Vagina (tissue), 2 donors: ENCODE measurements around the gene HES7. TPM values are rescaled to one million over a fixed set of nuclear protein-coding genes. Genes with fewer than 3 reads are reported as not detected.

Source experiments
- DNase-seq, 2 donors: peaks; one replicate each; pipeline ENCODE4 v3.0.0-alpha.2; 2017; ENCODE audit errors: extremely low spot score in 2 of 2
- H3K27ac ChIP-seq: fragments of 200-600 bp; sonication (generic); one replicate; pipeline ENCODE4 v1.5.1; 2019
- H3K27me3 ChIP-seq: fragments of 200-600 bp; sonication (generic); one replicate; pipeline ENCODE4 v1.5.1; 2019
- H3K36me3 ChIP-seq, 2 donors: fragments of 200-600 bp; sonication (generic); one replicate each; pipeline ENCODE4 v1.5.1; 2017 to 2019
- H3K4me1 ChIP-seq: fragments of 200-600 bp; sonication (generic); one replicate; pipeline ENCODE4 v1.5.1; 2019
- H3K4me3 ChIP-seq, 2 donors: fragments of 200-600 bp; sonication (generic); 1 replicate in 1 of 2; 2 replicates in 1 of 2; pipeline ENCODE4 v1.5.1; 2016 to 2019
- H3K9me3 ChIP-seq: fragments of 200-600 bp; sonication (generic); one replicate; pipeline ENCODE4 v1.5.1; 2019
- CTCF ChIP-seq, 3 experiments: fragments of 450-650 bp in 2 of 3; fragments of 200-600 bp in 1 of 3; sonication (generic) in 1 of 3; IDR thresholded peaks; one replicate each; pipeline ENCODE4 v1.5.1; 2017 to 2019; ENCODE audit warnings: antibody characterized with exemption in 3 of 3, mild to moderate bottlenecking in 2 of 3, moderate library complexity in 2 of 3
- POLR2A ChIP-seq, 2 donors: fragments of 450-650 bp; IDR thresholded peaks; one replicate each; pipeline ENCODE4 v1.6.1; 2017; ENCODE audit warnings: antibody characterized with exemption in 2 of 2, mild to moderate bottlenecking in 2 of 2, moderate library complexity in 2 of 2
- POLR2AphosphoS5 ChIP-seq, 2 donors: sonication (generic); formaldehyde crosslinking; IDR thresholded peaks; one replicate each; pipeline ENCODE4 v1.9.0; 2017; ENCODE audit warnings: antibody characterized with exemption in 2 of 2, mild to moderate bottlenecking in 2 of 2, low read depth in 1 of 2; ENCODE audit not compliant: insufficient read depth in 1 of 2
- intact Hi-C: fragments of 100-400 bp; cut with DNase I; formaldehyde crosslinking; loops from one replicate; pipeline ENCODE4 v1.15.1; 2023
- total RNA-seq: library from RNA; depleted of rRNA; stranded (reverse); fragments of >200 nt; gene quantifications from one replicate; pipeline ENCODE4 v1.2.3, GENCODE V29; 2016

The HES7 gene
- total RNA-seq, 1 donor from 2014 or later: not detected

DNA sequence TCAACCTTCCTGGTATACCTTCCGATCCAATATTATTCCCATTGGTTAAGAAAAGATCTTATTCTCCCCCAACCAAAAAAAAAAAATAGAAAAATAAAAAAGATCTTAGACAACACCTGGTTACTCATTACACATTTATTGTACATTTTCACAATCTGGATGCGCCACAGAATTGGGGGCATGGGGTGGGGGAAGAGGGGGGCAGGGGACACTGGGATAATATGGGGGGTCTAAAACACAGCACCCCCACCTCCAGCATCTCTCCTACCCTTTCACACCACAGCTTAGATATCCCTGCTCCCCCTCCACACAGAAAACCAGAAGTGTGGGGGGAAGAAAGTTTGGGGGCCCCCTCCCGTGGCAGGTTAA, 35.1 kb upstream of the HES7 start:
- peak overlapping the region; percentile 100 for H3K27ac ChIP-seq
- TF ChIP-seq POLR2A (IDR thresholded peaks at IDR 0.05) (no peak), CTCF (IDR thresholded peaks at IDR 0.05) (peak in 1 of 3 experiments; percentile 5), POLR2AphosphoS5 (IDR thresholded peaks at IDR 0.05; ENCODE audit: insufficient read depth in 1 of 2, low read depth in 1 of 2) (no peak)
- H3K4me3 ChIP-seq: no peak overlapping the region
- DNase-seq: no peak
- peaks cover 0 to 5% of the 10 kb centered on the region in 2 donors for H3K36me3 ChIP-seq
- H3K4me1 ChIP-seq: peaks cover 52% of the 10 kb centered on the region
- H3K27me3 ChIP-seq: no peaks in the 10 kb centered on the region
- no peaks in the 10 kb centered on the region for H3K9me3 ChIP-seq
- intact Hi-C loops: no loop called here

GRCh38 chr17:8158267-8159031, 34.5 kb upstream of the HES7 start:
- no peaks in the 10 kb centered on the region for H3K9me3 ChIP-seq
- peak in 1 of 2 donors; percentile 95 for DNase-seq
- no peak overlapping the region for H3K4me3 ChIP-seq
- H3K27ac ChIP-seq: peak overlapping the region; percentile 100
- H3K4me1 ChIP-seq: peaks cover 52% of the 10 kb centered on the region
- no peaks in the 10 kb centered on the region for H3K27me3 ChIP-seq
- intact Hi-C loops: no loop called here
- TF ChIP-seq POLR2AphosphoS5 (IDR thresholded peaks at IDR 0.05; ENCODE audit: insufficient read depth in 1 of 2, low read depth in 1 of 2) (peak; percentile 18 to 77), CTCF (IDR thresholded peaks at IDR 0.05) (peak; percentile 57 to 95 (median 80)), POLR2A (IDR thresholded peaks at IDR 0.05) (no peak)
- peaks cover 0 to 5% of the 10 kb centered on the region in 2 donors for H3K36me3 ChIP-seq

GRCh38 chr17:8156246-8156992, 32.5 kb upstream of the HES7 start:
- peaks cover 49% of the 10 kb centered on the region for H3K4me1 ChIP-seq
- TF ChIP-seq POLR2AphosphoS5 (IDR thresholded peaks at IDR 0.05; ENCODE audit: insufficient read depth in 1 of 2, low read depth in 1 of 2): peak; percentile 99
- TF ChIP-seq CTCF (IDR thresholded peaks at IDR 0.05): no peak
- peak; percentile 82 to 100 for TF ChIP-seq POLR2A (IDR thresholded peaks at IDR 0.05)

DNA sequence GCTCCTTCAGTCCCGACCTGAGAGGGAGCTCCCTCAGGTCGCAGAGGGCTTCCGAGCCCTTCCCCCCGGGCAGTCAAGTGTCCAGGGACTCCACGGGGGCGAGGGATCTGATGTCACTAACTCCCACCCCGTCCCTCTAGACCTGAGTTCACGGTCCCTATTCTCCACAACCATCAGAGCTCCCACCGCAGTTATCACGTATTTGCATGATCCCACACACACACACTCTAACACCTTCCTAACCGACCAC, 32.0 kb upstream of the HES7 start:
- DNase-seq: no peak
- Histone ChIP-seq H3K27me3 (no peaks in the 10 kb centered on the region), H3K4me1 (peaks cover 45% of the 10 kb centered on the region), H3K4me3 (peak overlapping the region; percentile 84 to 98), H3K27ac (peak overlapping the region; percentile 100), H3K36me3 (peaks cover 0 to 5% of the 10 kb centered on the region in 2 donors), H3K9me3 (no peaks in the 10 kb centered on the region)
- intact Hi-C loops: no loop called here
- TF ChIP-seq POLR2AphosphoS5 (IDR thresholded peaks at IDR 0.05; ENCODE audit: insufficient read depth in 1 of 2, low read depth in 1 of 2): no peak
- no peak for TF ChIP-seq POLR2A (IDR thresholded peaks at IDR 0.05)
- no peak for TF ChIP-seq CTCF (IDR thresholded peaks at IDR 0.05)

More at GRCh38 chr17:8156246-8156992, 32.5 kb upstream of the HES7 start:
- intact Hi-C loops: no loop called here
- no peaks in the 10 kb centered on the region for H3K27me3 ChIP-seq
- H3K9me3 ChIP-seq: no peaks in the 10 kb centered on the region
- H3K4me3 ChIP-seq: peak overlapping the region; percentile 84 to 98
- peaks cover 0 to 5% of the 10 kb centered on the region in 2 donors for H3K36me3 ChIP-seq
- DNase-seq: peak; percentile 100
- H3K27ac ChIP-seq: peak overlapping the region; percentile 100
